WERI-Rb-1 (cell line): ENCODE measurements around the gene DNM2.
A peak's percentile ranks its signal among the peaks of the same experiment; 100 is the strongest.

ENCODE experiments used
- DNase-seq: peaks from one replicate; pipeline ENCODE4 v3.0.0-alpha.2; 2020
- H3K27ac ChIP-seq: fragments of 250-450 bp; sonication (Bioruptor Pico); 2 replicates; pipeline ENCODE4 v1.5.1; 2020; ENCODE audit warnings: mild to moderate bottlenecking, moderate library complexity
- H3K27me3 ChIP-seq: fragments of 250-450 bp; sonication (Bioruptor Pico); 2 replicates; pipeline ENCODE4 v1.5.1; 2021; ENCODE audit warnings: mild to moderate bottlenecking, low read depth, moderate library complexity; ENCODE audit not compliant: insufficient read depth, severe bottlenecking
- H3K36me3 ChIP-seq: fragments of 250-450 bp; sonication (Bioruptor Pico); 2 replicates; pipeline ENCODE4 v1.5.1; 2020; ENCODE audit warnings: mild to moderate bottlenecking, moderate library complexity
- H3K4me3 ChIP-seq: 2 replicates; pipeline ENCODE4 v1.5.1; 2011; ENCODE audit warnings: low read depth, mild to moderate bottlenecking, control low read depth, low read length
- H3K9me3 ChIP-seq: fragments of 250-450 bp; sonication (Bioruptor Pico); 2 replicates; pipeline ENCODE4 v1.5.1; 2021; ENCODE audit warnings: mild to moderate bottlenecking, moderate library complexity; ENCODE audit not compliant: severe bottlenecking
- TF ChIP-seq, protein P1 (sequence below): IDR thresholded peaks from 2 replicates; pipeline ENCODE4 v1.5.1; 2011; ENCODE audit warnings: low read depth, mild to moderate bottlenecking, control low read depth, inconsistent platforms, low read length

DNM2 gene

GRCh38 chr19:10691883-10692282, 26.0 kb upstream of the DNM2 start:
- TF ChIP-seq, protein P1, sequence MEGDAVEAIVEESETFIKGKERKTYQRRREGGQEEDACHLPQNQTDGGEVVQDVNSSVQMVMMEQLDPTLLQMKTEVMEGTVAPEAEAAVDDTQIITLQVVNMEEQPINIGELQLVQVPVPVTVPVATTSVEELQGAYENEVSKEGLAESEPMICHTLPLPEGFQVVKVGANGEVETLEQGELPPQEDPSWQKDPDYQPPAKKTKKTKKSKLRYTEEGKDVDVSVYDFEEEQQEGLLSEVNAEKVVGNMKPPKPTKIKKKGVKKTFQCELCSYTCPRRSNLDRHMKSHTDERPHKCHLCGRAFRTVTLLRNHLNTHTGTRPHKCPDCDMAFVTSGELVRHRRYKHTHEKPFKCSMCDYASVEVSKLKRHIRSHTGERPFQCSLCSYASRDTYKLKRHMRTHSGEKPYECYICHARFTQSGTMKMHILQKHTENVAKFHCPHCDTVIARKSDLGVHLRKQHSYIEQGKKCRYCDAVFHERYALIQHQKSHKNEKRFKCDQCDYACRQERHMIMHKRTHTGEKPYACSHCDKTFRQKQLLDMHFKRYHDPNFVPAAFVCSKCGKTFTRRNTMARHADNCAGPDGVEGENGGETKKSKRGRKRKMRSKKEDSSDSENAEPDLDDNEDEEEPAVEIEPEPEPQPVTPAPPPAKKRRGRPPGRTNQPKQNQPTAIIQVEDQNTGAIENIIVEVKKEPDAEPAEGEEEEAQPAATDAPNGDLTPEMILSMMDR, result no peak
- no peak for DNase-seq
- Histone ChIP-seq H3K36me3 (peaks cover 69% of the 10 kb centered on the region), H3K4me3 (no peak overlapping the region), H3K27ac (no peak overlapping the region), H3K27me3 (no peaks in the 10 kb centered on the region), H3K9me3 (no peaks in the 10 kb centered on the region)

DNA sequence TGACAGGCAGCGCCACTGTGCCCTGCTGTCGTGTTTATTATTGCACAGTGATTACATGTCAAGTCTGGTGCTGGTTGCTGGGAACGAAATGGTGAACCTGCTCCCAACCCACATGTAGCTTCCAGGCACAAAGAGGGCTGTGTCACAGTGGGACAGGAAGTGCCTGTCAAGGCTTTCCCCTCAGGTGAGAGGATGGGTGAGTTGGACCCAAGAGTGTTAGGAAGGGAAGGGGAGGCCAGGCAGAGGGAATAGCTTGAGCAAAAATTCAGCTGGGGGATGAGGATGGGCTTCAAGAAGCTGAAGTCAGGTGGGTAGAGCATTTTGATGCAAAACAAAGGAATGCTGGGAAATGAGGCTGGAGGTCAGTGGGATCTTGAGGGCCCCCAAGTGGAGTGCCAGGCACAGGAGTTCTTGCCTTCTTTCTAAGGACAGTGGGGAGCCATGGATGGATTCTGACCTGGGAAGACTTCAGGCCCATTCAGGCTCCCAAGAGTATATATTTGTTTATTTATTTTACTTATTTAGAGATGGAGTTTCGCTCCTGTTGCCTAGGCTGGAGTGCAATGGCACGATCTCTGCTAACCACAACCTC, 25.1 kb upstream of the DNM2 start:
- DNase-seq, result no peak
- TF ChIP-seq, protein P1, result no peak
- Histone ChIP-seq H3K27me3 (no peaks in the 10 kb centered on the region), H3K9me3 (no peaks in the 10 kb centered on the region), H3K4me3 (no peak overlapping the region), H3K36me3 (peaks cover 62% of the 10 kb centered on the region), H3K27ac (no peak overlapping the region)

DNA sequence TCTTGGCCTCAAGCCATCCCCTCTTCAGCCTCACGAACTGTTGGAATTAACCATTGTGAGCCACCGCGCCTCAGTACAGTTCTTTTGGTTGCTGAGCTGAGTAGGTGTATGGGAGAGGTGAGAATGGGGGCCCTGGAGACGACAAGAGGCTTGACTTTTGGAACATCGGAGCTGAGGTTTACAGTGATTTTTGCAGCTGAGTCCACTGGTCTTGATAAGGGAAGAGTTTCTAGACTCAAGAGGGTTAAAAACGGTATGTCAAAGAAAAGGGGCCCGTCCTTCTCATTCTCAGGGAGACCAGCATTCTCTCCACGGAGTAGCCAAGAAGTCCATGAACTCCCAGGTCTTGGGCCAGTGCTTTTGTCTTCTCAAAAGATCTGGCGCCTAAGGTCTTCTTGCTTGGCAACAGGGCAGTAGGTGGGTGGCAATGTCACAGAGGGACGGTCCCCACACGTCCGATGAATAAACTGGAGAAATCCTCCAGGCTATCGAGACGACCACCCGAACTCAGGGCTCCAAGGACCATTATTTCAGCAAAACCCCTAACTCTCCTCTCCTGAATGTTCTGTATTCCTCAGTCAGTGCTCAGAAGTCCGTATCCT, 23.1 kb upstream of the DNM2 start:
- Histone ChIP-seq H3K27ac (peak overlapping the region; percentile 77), H3K36me3 (peaks cover 41% of the 10 kb centered on the region), H3K9me3 (no peaks in the 10 kb centered on the region), H3K4me3 (no peak overlapping the region), H3K27me3 (no peaks in the 10 kb centered on the region)
- TF ChIP-seq, protein P1, result no peak
- DNase-seq, result no peak

- Histone ChIP-seq H3K9me3 (no peaks in the 10 kb centered on the region), H3K27me3 (no peaks in the 10 kb centered on the region), H3K27ac (peak overlapping the region; percentile 77), H3K36me3 (peaks cover 32% of the 10 kb centered on the region), H3K4me3 (peak overlapping the region; percentile 47)
- peak; percentile 97 for DNase-seq
- TF ChIP-seq, protein P1, result no peak
Observed at GRCh38 chr19:10695401-10696398, 22.2 kb upstream of the DNM2 start.

DNA sequence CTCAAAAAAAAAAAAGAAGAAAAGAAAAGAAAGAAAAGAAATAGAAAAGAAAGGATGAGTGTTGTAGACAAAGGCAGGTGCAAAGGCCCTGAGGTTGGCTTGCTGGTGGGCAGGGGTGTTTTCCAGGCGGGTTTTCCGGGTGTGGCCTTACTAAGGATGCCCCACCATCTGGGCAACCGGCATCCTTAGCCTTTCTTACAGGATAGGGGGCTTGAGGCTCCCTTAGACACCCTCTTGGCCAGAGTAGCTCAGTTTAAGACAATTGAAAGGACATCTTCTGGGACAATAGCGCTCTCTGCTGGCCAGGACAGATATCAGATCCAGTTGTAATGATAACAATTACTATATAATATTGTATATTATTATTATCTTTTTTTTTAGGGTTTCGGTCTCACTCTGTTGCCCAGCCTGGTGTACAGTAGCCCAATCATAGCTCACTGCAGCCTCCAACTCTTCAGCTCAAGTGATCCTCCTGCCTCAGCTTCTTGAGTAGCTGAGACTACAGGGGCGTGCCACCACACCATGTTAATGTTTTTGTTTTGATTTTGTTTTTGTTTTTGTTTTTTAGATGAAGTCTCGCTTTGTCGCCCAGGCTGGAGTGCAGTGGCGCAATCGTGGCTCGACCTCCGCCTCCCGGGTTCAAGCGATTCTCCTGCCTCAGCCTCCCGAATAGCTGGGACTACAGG, 18.1 kb upstream of the DNM2 start:
- Histone ChIP-seq H3K27ac (no peak overlapping the region), H3K9me3 (no peaks in the 10 kb centered on the region), H3K27me3 (no peaks in the 10 kb centered on the region), H3K36me3 (peaks cover 4% of the 10 kb centered on the region), H3K4me3 (no peak overlapping the region)
- TF ChIP-seq, protein P1, result peak; percentile 31; the same call in 1 of the 2 replicates
- DNase-seq, result peak; percentile 65
